Epithelial cell of esophagus (primary cell): Measurements from ENCODE around the gene CRELD1.
"Not testable (repeated sequence)": the region's sequence is repeated elsewhere in the genome, so short reads cannot be mapped to it uniquely, and the experiment has no call there.

ENCODE experiments used
- DNase-seq: peaks from one replicate; pipeline ENCODE4 v3.0.0; 2010; ENCODE audit warnings: low read depth
- H3K4me3 ChIP-seq: 2 replicates; pipeline ENCODE4 v1.5.1; 2011; ENCODE audit warnings: mild to moderate bottlenecking, low read length, control low read depth
- TF ChIP-seq, protein P1 (sequence below): IDR thresholded peaks from 2 replicates; pipeline ENCODE4 v1.5.1; 2011; ENCODE audit warnings: low read depth, mild to moderate bottlenecking, low read length, control low read depth, inconsistent platforms; ENCODE audit not compliant: insufficient read depth; ENCODE audit errors: missing control alignments

The CRELD1 gene

DNA sequence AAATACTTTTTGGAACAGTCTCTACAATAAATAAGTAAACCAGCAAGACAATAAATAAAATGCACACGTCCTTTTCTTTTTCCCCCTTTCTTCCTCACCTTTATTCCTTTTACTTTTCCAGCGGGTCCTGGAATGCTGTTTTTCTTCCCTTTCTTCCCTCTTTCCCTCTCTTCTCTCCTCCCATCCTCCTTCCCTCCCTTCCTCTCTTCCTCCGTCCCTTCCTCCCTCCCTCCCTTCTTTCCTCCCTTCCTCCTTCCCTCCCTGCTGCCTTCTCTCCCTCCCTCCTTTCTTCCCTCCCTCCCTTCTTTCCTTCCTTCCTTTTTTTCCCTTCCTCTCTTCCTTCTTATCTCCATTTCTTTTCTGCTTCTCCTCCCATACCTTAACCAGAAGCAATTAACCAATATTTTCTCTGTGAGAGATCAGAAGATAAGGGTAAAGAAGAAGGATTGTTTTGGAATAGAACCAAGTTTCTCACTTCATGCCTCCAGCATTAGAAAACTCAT, 34.3 kb upstream of the CRELD1 start:
- no peak overlapping the region for H3K4me3 ChIP-seq
- TF ChIP-seq, protein P1, sequence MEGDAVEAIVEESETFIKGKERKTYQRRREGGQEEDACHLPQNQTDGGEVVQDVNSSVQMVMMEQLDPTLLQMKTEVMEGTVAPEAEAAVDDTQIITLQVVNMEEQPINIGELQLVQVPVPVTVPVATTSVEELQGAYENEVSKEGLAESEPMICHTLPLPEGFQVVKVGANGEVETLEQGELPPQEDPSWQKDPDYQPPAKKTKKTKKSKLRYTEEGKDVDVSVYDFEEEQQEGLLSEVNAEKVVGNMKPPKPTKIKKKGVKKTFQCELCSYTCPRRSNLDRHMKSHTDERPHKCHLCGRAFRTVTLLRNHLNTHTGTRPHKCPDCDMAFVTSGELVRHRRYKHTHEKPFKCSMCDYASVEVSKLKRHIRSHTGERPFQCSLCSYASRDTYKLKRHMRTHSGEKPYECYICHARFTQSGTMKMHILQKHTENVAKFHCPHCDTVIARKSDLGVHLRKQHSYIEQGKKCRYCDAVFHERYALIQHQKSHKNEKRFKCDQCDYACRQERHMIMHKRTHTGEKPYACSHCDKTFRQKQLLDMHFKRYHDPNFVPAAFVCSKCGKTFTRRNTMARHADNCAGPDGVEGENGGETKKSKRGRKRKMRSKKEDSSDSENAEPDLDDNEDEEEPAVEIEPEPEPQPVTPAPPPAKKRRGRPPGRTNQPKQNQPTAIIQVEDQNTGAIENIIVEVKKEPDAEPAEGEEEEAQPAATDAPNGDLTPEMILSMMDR: no peak
- no peak for DNase-seq

GRCh38 chr3:9900965-9901415, 32.6 kb upstream of the CRELD1 start:
- DNase-seq, H3K4me3 ChIP-seq: not testable (repeated sequence)

DNA sequence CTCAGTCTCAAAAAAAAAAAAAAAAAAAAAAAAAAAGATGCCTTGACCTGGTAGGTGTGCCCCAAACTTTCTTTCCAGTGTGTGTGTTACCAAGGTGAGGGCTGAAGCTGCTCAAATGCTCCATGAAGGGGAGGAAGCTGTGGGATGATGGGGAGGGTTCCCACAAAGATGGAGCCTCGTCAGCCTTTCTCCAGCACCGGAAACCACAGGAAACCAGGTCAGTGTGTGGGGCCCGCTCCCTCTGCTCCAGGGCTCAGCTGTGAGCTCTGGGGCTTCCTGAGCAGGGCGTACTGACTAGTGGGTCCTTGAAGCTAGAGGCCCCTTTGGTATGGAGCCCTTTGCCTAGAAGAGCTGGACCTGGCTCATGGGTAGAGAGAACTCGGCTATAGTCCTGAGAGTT, 31.7 kb upstream of the CRELD1 start:
- no peak overlapping the region for H3K4me3 ChIP-seq
- TF ChIP-seq, protein P1: no peak
- no peak for DNase-seq

GRCh38 chr3:9902372-9903237, 31.0 kb upstream of the CRELD1 start, which contains the start of gene IL17RE:
TSS of gene IL17RE (plus strand) at chr3:9902848. CDS start at chr3:9902933, 85 bp downstream.
- peak within 1 kb of the TSS; percentile 86 for H3K4me3 ChIP-seq
- peak; percentile 60 for DNase-seq
- TF ChIP-seq, protein P1: no peak

DNA sequence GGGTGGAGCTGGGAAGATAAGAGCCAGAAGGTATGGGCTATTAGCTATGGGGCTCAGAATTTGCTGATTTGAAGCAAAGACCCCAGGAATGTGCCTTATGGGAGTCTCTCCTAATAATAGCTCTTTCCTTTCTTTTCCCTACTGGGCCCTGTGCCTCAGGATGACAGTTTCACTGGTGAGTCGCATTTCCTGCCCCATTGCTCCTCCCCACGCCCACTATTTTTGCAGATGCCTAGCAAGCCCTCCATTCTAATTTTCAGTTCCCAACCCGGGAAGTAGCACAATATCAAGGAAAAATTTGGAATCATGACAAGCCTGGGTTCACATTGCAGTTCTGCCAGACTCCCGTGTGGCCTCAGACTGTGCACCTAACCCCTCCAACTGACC, 30.4 kb upstream of the CRELD1 start:
- peak; percentile 31 for DNase-seq
- H3K4me3 ChIP-seq: peak overlapping the region; percentile 86
- TF ChIP-seq, protein P1: no peak

DNA sequence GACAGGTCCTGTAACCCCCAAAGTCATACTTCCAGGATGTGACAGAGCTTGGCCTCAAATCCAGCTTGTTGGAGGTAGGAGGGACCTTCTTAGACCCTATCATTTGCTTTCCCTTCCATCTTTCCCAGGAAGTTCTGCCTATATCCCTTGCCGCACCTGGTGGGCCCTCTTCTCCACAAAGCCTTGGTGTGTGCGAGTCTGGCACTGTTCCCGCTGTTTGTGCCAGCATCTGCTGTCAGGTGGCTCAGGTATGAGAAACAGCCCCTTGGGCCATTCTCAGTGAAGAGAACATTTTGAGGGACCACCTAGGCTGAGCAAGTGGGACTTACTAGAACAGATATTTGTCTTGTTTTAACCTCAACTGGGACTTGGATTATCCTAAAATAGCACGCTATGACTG, 29.7 kb upstream of the CRELD1 start:
- DNase-seq: no peak
- H3K4me3 ChIP-seq: peak overlapping the region; percentile 86
- TF ChIP-seq, protein P1: no peak

DNA sequence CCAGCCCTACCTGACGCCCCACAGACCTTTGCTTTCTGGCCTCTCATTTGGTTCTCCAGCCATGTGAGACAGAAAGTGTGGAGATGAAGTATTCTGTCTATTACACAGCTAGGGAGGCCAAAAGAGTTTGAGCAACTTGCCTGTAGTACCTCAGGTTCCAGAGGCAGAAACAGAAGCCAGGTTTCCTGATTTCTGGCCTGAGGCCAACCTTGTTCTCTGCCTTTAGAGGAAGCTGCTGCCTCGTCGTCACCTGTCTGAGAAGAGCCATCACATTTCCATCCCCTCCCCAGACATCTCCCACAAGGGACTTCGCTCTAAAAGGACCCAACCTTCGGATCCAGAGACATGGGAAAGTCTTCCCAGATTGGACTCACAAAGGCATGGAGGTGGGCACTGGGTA, 27.2 kb upstream of the CRELD1 start:
- no peak overlapping the region for H3K4me3 ChIP-seq
- no peak for DNase-seq
- TF ChIP-seq, protein P1: no peak
